Stomach (tissue), 9 donors: ENCODE data around the gene TXN2. TPM values are rescaled to one million over a fixed set of nuclear protein-coding genes. Genes with fewer than 3 reads are reported as not detected.

Experiments used
- DNase-seq, 2 donors: peaks; one replicate each; pipeline versions ENCODE4 v3.0.0 to v3.0.0-alpha.2; 2013 to 2019
- H3K27ac ChIP-seq, 5 donors: fragments of 200-600 bp in 4 of 5; sonication (generic) in 4 of 5; one replicate each; pipeline ENCODE4 v1.5.1; 2013 to 2019; ENCODE audit warnings: mild to moderate bottlenecking in 1 of 5, moderate library complexity in 1 of 5
- H3K27me3 ChIP-seq, 3 donors: fragments of 200-600 bp; sonication (generic); one replicate each; pipeline ENCODE4 v1.5.1; 2017 to 2019; ENCODE audit warnings: mixed run types in 1 of 3
- H3K36me3 ChIP-seq, 4 donors: fragments of 200-600 bp; sonication (generic); 1 replicate in 3 of 4; 2 replicates in 1 of 4; pipeline ENCODE4 v1.5.1; 2016 to 2019
- H3K4me1 ChIP-seq, 4 donors: fragments of 200-600 bp; sonication (generic); one replicate each; pipeline ENCODE4 v1.5.1; 2016 to 2019
- H3K4me3 ChIP-seq, 4 donors: fragments of 200-600 bp; sonication (generic) in 3 of 4; one replicate each; pipeline ENCODE4 v1.5.1; 2016 to 2019; ENCODE audit warnings: mild to moderate bottlenecking in 1 of 4
- H3K9me3 ChIP-seq, 4 donors: fragments of 200-600 bp; sonication (generic); one replicate each; pipeline ENCODE4 v1.5.1; 2016 to 2019
- CTCF ChIP-seq, 7 experiments: fragments of 450-650 bp in 4 of 7; fragments of 200-600 bp in 3 of 7; sonication (generic) in 3 of 7; IDR thresholded peaks; one replicate each; pipeline ENCODE4 v1.5.1; 2016 to 2019; ENCODE audit warnings: antibody characterized with exemption in 7 of 7, control low read depth in 2 of 7, mild to moderate bottlenecking in 1 of 7
- EP300 ChIP-seq: sonication (generic); formaldehyde crosslinking; IDR thresholded peaks from one replicate; pipeline ENCODE4 v1.6.1; 2017; ENCODE audit warnings: antibody characterized with exemption
- POLR2A ChIP-seq, 4 donors: fragments of 450-650 bp; IDR thresholded peaks; one replicate each; pipeline ENCODE4 v1.6.1; 2016; ENCODE audit warnings: antibody characterized with exemption in 4 of 4, control low read depth in 2 of 4, mild to moderate bottlenecking in 1 of 4, moderate library complexity in 1 of 4
- POLR2AphosphoS5 ChIP-seq, 3 donors: sonication (generic); formaldehyde crosslinking; IDR thresholded peaks; one replicate each; pipeline ENCODE4 v1.6.1; 2016; ENCODE audit warnings: antibody characterized with exemption in 3 of 3
- WGBS, 5 donors: extraction: QIAGEN DNeasy Blood & Tissue Kit in 3 of 5; methylation state at CpG; one replicate each; pipeline versions ENCODE4 v1.1.5 to v1.1.7; 2013 to 2018; 5-methylcytosine and 5-hydroxymethylcytosine counted together
- intact Hi-C: fragments of 100-400 bp; cut with DNase I; formaldehyde crosslinking; loops from one replicate; pipeline ENCODE4 v1.15.1; 2023; ENCODE audit warnings: low total_unique reads
- polyA plus RNA-seq, 3 donors: library from polyadenylated mRNA; stranded (reverse); fragments of 200-250 nt; gene quantifications; one replicate each; pipeline ENCODE4 v1.2.3, GENCODE V29; 2013
- small RNA-seq, 4 donors: library from RNA; depleted of rRNA; stranded (forward); fragments of <200 nt; gene quantifications; one replicate each; pipeline ENCODE3, GENCODE V24; 2016
- total RNA-seq, 5 donors: library from RNA; depleted of rRNA; stranded (reverse); fragments of >200 nt; gene quantifications; one replicate each; pipeline versions ENCODE4 v1.1.0 to v1.2.3, GENCODE V29; 2014 to 2016
- donor health status: healthy with polysubstance abuse.
- donor health status: Bipolar disorder and iron deficiency.
- donor health status: healthy.

Gene TXN2
- total and polyA plus RNA-seq, 8 donors, result 7.0 to 279 (median 89.3) TPM

GRCh38 chr22:36419177-36419911 lies 62.1 kb downstream of the TXN2 start:
- Histone ChIP-seq H3K4me3 (peak overlapping the region; percentile 10 to 33 (median 27)), H3K36me3 (no peaks in the 10 kb centered on the region), H3K9me3 (no peaks in the 10 kb centered on the region), H3K4me1 (peaks cover 21 to 55% (median 35%) of the 10 kb centered on the region in 4 donors), H3K27ac (peak overlapping the region; percentile 59 to 83 (median 80)), H3K27me3 (no peaks in the 10 kb centered on the region)
- 10 to 14% (median 11%) methylated on average over 13 of the region's 13 CpGs for WGBS, 5 donors
- peak in 2 of 3 donors; percentile 44 to 47 for TF ChIP-seq POLR2AphosphoS5 (IDR thresholded peaks at IDR 0.05)
- no peak for TF ChIP-seq POLR2A (IDR thresholded peaks at IDR 0.05)
- no peak for TF ChIP-seq EP300
- no peak for TF ChIP-seq CTCF (IDR thresholded peaks at IDR 0.05)
- DNase-seq, result peak in 1 of 2 donors; percentile 86
- intact Hi-C loops, result no loop called here

DNA sequence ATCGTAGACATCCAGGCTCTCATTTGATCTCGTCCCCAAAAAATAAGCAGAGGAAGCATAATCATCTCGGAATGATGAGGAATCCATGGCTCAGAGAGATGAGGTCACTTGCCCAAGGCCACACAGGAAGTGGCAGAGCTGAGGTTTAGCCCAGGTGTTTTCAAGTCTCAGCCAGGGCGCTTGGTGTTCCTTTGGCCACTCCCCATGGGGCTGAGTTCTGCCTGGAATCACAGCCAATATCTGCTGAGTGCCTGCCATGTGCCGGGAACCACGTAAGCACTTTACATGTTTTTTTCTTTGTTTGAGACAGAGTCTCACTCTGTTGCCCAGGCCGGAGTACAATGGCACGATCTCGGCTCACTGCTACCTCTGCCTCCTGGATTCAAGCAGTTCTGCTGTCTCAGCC lies 64.2 kb downstream of the TXN2 start:
- TF ChIP-seq EP300 (no peak), POLR2A (IDR thresholded peaks at IDR 0.05) (no peak), POLR2AphosphoS5 (IDR thresholded peaks at IDR 0.05) (peak in 2 of 3 donors; percentile 15 to 36), CTCF (IDR thresholded peaks at IDR 0.05) (no peak)
- 34 to 53% (median 46%) methylated on average over 9 of the region's 9 CpGs for WGBS, 5 donors
- Histone ChIP-seq H3K27me3 (no peaks in the 10 kb centered on the region), H3K4me3 (no peak overlapping the region), H3K36me3 (no peaks in the 10 kb centered on the region), H3K27ac (peak overlapping the region; percentile 41 to 74 (median 65)), H3K9me3 (no peaks in the 10 kb centered on the region), H3K4me1 (peaks cover 21 to 38% (median 35%) of the 10 kb centered on the region in 4 donors)
- intact Hi-C loops, result no loop called here
- DNase-seq, result peak; percentile 41 to 84

Small RNA genes lying within 50 kb of the gene (small RNA-seq; reads per million reads assigned to genes)
- 0 reads per million in 4 donors for gene RF00019

Other genes starting within 250 kb of the TXN2 start
- gene APOL2, start 242.1 kb downstream of the TXN2 start, total RNA-seq, result 100 to 1,000 TPM in 1 of 5 donors, 10 to 100 TPM in 4; 11.6 to 101 (median 44.9) TPM
- 10 to 100 TPM; 18.8 to 36.9 (median 20.7) TPM for gene APOL2, start 242.1 kb downstream of the TXN2 start, polyA plus RNA-seq
- gene APOL1, start 228.5 kb downstream of the TXN2 start, total RNA-seq, result 10 to 100 TPM in 4 of 5 donors, 1 to 10 TPM in 1; 5.2 to 87.5 (median 38.2) TPM
- 10 to 100 TPM in 2 of 3 donors, 1 to 10 TPM in 1; 7.3 to 58.1 (median 38.9) TPM for gene APOL1, start 228.5 kb downstream of the TXN2 start, polyA plus RNA-seq
- 100 to 1,000 TPM; 155 to 620 (median 272) TPM for gene MYH9, start 93.7 kb downstream of the TXN2 start, total RNA-seq
- 10 to 100 TPM; 46.7 to 79.3 (median 54.3) TPM for gene MYH9, start 93.7 kb downstream of the TXN2 start, polyA plus RNA-seq
- 10 to 100 TPM in 1 of 5 donors, 1 to 10 TPM in 4; 2.9 to 17.5 (median 6.5) TPM for gene FOXRED2, start 25.4 kb upstream of the TXN2 start, total RNA-seq
- 1 to 10 TPM in 2 of 3 donors, under 1 TPM in 1; 0.76 to 2.5 (median 1.9) TPM for gene FOXRED2, start 25.4 kb upstream of the TXN2 start, polyA plus RNA-seq
- 100 to 1,000 TPM in 4 of 5 donors, 10 to 100 TPM in 1; 80.4 to 212 (median 160) TPM for gene EIF3D, start 47.5 kb upstream of the TXN2 start, total RNA-seq
- 100 to 1,000 TPM; 172 to 242 (median 230) TPM for gene EIF3D, start 47.5 kb upstream of the TXN2 start, polyA plus RNA-seq
- gene CACNG2, start 222.1 kb upstream of the TXN2 start, total RNA-seq, result not detected
- gene CACNG2, start 222.1 kb upstream of the TXN2 start, polyA plus RNA-seq, result not detected